NCI-H2196 treated with DMSO at 0.1 percent for 48 hours (cell line): ENCODE results near the gene NEURL2.
A peak's percentile ranks its signal among the peaks of the same experiment; 100 is the strongest.
"Not testable (repeated sequence)": the region's sequence is repeated elsewhere in the genome, so short reads cannot be mapped to it uniquely, and the experiment has no call there.

Experiments used
- DNase-seq: peaks from one replicate; lab custom pipeline; 2025; ENCODE audit not compliant: unreplicated experiment; lab: John Stamatoyannopoulos, UW

Gene NEURL2

DNA sequence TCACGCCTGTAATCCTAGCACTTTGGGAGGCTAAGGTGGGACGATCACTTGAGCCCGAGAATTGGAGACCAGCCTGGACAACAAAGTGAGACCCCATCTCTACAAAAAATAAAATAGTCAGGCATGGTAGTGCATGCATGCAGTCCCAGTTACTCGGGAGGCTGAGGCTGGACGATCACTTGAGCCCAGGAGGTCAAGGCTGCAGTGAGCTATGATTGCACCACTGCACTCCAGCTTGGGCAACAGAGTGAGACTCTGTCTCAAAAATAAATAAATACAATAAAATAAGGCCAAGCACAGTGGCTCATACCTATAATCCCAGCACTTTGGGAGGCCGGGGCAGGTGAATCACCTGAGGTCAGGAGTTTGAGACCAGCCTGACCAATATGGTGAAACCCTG is 10.3 kb upstream of the NEURL2 start:
- DNase-seq = not testable (repeated sequence)

DNA sequence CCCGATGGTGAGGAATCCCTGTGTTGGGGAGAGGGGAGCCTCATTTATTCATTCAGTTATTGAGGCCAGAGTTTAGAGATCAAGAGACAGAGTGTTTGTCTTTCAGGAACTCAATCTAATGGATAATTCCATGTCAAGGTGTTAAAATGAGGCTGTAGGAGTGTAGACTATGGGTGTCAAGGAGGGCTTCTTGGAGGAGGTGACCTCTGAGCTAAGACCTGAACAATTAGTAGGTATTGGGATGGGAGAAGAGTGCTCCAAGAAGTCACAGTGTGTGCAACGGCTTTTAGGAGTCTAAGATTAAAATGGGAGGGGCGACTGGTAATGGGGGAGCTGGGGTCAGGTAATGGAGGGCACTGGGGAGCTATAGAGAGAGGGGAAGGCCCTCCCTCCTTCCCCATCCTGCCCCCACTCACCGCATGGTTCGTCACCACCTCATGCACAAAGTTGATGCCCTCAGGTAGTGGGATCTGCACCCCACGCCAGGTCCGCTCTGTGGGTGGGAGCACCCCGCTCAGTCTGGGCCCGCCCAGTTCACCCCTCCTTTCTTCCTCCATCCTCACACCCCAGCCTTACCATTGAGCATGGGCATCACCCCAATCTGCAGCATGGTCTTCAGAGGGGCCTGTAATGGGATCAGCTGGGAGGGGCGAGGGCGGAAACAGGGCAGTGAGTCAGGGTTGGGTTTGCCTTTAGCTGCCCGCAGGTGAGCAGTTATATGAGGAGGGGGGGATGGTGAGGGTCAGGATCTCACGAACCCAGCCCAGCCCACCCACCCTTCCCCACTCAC is 8.2 kb upstream of the NEURL2 start:
- DNase-seq = no peak

DNA sequence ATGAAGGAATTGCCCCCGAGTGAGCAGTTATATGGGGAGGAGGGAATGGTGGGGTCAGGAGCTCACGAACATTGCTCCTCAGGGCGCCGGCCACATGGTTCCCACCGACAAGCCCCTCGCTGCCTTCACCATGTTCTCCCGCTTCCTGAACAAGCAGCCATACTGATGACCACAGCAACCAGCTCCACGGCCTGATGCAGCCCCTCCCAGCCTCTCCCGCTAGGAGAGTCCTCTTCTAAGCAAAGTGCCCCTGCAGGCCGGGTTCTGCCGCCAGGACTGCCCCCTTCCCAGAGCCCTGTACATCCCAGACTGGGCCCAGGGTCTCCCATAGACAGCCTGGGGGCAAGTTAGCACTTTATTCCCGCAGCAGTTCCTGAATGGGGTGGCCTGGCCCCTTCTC is 7.3 kb upstream of the NEURL2 start:
- DNase-seq = no peak

DNA sequence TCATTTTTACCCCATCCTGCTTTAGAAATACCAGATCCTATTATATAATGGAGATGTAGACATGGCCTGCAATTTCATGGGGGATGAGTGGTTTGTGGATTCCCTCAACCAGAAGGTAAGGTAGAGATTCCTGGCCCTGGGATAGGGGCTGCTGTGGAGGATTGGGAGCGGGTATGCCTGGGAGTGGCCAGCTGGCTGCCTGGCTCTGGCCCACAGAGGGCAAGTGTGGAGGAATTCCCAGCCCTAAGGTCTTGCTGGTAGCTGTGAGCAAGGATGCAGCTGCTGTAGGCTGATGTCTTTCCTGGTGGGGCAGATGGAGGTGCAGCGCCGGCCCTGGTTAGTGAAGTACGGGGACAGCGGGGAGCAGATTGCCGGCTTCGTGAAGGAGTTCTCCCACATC is 6.7 kb upstream of the NEURL2 start:
- DNase-seq = no peak

DNA sequence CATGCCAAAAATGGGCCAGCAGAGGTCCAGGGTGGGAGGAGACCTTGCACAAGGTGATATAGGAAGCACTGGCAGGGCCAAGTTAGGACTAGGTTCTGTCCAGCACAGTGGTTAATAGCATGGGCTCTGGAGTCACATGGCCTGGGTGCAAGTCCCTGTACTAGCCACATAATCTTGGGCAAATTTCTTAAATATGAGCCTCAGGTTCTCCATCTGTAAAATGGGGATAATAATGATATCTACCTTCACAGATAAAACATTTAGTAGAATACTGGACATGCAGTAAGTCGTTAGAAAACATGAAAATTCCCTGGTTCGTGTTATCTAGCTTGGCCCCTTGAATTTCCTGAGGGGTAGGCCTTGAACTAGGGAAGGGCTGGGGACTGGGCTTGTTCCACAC is 6.3 kb upstream of the NEURL2 start:
- no peak for DNase-seq

DNA sequence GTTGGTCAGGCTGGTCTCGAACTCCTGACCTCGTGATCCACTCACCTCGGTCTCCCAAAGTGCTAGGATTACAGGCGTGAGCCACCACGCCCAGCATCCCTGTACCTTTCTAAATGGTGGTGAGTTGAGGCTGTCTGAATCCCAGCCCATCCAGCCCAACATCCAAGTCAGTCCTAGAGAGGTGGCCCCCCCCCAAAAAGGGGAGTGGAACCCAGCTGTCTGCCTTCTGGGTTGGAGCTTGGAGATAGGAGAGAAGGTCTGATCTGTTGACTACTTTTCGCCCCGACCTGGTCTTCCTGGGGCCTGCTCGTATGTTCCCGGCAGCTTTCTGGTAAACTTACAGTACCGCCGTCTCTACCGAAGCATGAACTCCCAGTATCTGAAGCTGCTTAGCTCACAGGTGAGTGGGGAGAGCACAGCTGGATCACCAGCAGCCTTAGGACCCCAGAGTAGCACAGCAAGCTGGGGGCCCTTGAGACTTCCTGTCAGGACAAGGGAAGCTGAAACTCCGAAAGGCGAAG is 5.7 kb upstream of the NEURL2 start:
- no peak for DNase-seq

DNA sequence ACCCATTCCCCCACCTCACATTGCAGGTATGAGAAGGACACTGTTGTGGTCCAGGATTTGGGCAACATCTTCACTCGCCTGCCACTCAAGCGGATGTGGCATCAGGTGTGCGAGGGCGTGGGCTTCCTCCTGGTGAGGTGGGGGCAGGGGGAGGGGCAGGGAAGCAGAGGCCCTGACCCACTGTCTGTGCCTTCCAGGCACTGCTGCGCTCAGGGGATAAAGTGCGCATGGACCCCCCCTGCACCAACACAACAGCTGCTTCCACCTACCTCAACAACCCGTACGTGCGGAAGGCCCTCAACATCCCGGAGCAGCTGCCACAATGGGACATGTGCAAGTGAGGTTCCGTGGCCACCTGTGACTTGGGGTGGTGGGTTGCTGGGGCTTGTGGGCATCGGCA is 3.8 kb upstream of the NEURL2 start:
- DNase-seq = no peak

DNA sequence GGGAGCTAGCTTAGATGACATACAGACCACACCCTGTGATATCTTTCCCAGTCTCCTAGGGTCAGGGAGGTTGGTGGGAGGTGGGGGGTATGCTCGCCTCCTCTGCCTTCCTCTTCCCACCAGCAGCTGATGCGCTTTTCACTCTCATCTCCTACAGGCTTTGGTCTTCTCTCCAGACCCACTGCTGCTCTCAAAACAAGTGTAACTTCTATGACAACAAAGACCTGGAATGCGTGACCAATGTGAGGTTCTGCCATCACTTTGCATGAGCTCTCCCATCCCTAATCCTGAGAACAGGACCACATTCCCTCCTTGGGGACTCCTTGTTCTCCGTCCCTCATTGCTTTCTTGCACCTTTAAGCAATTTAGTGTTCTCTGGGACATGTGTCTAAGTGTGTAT is 2.8 kb upstream of the NEURL2 start:
- no peak for DNase-seq

DNA sequence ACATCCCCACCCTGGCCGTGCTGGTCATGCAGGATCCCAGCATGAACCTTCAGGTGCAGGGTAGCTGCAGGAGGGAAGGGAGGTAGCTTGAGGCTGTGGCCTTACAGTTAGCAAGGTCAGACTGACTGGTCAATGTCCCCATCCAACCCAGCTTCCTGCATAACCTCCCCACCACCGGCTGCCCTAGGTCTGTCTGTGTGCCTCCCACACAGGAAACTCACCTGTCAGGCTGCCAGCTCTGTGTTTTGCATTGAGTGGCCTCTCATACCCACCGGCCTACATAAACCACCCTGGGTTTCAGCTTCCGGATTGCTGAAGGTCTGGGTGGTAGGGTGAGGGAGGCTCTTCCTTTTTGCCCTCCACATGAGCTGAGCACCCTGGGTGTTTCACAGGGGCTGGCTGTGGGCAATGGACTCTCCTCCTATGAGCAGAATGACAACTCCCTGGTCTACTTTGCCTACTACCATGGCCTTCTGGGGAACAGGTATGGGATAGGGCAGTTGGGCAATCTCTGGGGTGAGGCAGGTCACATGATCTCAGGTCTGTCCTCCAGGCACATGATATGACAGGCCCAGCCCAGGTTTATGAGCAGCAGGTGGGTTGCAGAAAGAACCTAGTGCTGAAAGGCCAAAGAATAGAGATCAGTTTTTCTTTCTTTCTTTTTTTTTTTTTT is 2.0 kb upstream of the NEURL2 start:
- DNase-seq = no peak

DNA sequence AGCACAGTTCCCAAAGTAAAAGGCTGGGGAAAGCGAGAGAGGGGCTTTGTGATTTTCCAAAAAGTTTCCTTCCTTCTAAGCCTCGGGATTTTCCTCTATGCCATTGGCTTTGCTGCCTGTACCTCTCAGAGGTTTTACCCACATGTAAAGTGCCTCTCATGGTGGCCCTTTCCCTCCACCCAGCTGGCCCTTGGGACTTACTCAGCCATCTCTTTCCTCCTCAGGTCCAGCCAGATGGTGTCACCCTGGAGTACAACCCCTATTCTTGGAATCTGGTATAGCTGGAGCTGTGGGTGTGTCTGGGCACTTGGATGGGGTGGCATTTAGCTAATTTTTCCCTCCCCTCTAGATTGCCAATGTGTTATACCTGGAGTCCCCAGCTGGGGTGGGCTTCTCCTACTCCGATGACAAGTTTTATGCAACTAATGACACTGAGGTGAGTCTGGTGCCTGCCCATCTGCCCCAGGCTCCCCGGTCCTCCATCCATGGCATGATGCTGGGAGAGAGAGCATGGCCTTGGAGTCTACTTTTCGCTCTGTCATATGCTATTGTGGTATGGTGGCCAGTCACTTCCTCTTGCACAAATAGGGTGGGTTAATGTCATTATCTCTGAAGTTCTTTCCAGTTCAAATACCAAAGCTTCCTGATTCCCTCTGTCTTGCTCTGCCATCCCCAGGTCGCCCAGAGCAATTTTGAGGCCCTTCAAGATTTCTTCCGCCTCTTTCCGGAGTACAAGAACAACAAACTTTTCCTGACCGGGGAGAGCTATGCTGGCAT is 1.2 kb upstream of the NEURL2 start:
- no peak for DNase-seq

DNA sequence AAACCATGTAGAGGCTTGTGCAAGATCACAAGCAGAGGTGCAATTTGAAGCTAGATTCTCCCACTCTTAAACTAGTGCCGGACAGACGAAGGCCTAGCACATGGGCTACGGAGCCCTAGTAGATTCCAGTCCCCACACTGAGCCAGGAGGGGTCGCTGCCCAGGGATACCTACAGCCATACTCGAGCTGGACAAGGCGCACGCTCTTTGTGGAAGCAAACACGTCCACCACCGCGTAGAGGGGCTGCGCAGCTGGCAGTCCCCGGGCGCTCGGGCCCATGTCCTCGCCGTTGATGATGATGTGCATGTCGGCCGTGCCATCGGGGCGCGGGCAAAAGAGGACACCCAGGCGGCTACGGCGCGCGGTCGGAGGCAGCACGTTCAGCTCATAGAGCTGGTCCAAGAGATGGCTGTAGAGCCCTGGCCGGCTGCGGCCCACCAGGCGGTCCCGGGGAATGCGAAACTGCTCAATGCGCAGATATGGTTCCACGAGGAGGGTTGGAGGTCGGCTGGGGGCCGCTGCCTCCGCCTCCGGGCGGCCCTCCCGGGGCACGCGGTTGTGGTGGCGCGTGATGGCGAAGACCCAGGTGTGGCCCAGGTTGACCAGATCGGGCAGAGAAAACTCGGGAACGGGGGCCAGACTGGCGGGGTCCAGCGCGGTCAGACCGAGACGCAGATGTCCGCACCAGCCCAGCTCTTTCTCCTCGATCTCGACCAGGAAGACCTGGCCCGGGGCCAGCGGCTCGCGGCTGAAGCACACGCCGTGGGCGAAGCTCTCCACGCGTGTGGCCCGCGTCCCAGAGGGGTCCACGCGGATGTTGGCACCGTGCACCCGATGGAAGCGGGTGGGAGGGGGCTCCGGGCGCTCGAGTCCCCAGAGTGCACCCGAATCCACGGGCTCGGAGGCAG is 677 bp downstream of the NEURL2 start:
- DNase-seq = peak; percentile 34

DNA sequence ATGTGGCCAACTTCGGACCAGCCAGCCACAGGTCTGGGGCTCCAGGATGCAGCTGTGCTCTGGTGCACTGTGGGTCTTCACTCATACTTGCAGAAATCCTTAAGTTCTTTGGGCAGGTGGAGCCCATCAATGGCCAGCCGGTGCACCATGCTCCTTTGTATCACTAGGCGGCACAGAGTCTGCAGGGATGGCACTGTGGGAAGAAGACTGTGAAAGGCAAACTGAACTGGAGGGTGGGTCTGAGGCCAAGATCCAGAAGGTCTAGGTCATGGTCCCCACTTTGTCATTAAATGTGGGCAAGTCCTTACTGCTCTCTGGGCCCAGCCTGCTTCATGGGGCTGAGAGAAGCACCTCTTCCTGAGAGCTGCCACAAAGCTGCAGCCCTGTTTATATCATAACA is 2.3 kb downstream of the NEURL2 start:
- DNase-seq = no peak

DNA sequence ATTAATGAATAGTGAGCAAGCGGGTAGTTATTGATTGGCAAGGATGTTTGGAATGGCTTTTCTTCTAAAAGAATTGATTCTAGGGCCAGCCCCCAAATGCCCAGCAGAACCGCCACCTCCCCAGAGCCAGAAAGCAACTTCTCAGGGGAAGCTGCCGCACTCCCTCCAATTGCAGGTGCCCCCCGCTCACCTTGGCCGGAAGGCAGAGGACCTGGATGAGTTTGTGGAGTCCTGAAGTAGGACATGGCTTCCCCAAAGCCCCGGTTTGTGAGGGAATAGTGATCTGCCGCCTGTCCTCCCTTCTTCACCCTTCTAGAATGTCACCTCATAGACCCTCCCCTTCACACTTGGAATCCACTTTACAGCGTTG is 3.7 kb downstream of the NEURL2 start, which contains the start of gene SPATA25:
TSS of gene SPATA25 (minus strand) at position 277 of the 370 bp plus-strand sequence. CDS start at position 245, 32 bp downstream.
- no peak for DNase-seq

DNA sequence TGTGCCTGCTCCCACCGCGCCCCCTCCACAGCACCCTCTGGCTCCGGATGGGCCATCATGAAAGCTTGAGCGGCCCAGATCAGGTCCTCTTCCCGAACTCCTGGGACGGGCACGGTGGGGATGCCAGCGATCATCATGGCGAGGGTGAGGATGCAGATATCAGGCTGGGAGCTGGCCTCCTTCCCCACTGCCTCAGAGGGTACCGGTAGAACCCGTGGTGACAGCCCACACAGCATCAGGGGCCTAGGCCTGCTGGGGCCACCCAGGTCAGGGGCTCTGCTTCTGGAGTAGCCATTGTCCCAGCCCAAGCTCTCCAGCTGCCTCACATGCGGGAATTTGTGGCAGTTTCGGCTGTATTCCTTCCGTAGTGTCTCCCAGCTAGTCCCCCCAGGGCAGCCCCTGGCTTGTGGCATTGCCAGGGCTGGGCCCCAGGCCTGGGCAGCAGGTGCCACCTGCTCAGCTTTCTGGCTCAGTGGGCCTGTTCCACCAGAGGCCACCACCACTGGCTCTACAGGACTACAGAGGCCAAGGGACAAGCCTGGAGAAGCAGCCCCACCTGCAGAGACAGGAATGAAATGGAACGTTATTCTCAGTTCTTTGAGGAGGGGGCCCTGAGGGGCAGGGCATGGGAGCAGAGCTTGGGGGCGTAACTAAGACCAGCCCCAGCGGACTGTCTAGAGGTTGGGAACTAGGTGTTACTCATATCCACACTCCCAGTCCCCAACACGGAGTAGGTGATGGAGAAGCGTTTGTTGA is 4.2 kb downstream of the NEURL2 start:
- no peak for DNase-seq

DNA sequence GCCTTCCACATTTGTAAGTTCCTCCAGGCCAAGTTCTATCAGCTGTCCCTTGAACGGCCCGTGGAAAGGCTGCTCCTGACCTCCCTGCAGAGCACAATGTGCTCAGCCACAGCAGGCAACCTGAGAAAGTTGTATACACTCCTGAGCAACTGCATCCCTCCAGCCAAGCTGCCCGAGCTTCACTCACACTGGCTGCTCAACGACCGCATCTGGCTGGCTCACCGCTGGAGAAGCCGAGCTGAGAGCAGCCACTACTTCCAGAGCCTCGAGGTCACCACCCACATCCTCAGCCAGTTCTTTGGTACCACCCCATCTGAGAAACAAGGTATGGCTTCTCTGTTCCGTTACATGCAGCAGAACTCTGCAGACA is 7.9 kb downstream of the NEURL2 start:
- no peak for DNase-seq

DNA sequence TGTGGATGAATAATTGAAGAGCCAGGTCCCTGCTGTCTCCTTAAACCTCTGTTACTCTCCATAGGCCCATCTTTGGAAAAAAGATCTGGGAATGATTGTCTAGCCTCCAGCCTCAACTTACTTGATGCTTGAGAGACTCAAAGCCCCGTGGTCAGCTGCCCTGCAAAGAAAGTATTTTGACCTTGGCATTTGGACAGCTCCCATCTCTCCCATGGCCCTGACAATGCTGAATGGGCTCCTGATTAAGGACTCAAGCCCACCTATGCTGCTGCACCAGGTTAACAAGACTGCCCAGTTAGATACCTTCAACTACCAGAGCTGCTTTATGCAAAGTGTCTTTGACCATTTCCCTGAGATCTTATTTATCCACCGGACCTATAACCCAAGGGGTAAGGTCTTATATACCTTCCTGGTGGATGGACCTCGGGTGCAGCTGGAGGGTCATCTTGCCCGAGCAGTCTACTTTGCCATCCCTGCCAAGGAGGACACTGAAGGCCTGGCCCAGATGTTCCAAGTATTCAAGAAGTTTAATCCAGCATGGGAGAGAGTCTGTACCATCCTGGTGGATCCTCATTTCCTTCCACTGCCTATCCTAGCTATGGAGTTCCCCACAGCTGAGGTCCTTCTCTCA is 8.4 kb downstream of the NEURL2 start:
- no peak for DNase-seq

DNA sequence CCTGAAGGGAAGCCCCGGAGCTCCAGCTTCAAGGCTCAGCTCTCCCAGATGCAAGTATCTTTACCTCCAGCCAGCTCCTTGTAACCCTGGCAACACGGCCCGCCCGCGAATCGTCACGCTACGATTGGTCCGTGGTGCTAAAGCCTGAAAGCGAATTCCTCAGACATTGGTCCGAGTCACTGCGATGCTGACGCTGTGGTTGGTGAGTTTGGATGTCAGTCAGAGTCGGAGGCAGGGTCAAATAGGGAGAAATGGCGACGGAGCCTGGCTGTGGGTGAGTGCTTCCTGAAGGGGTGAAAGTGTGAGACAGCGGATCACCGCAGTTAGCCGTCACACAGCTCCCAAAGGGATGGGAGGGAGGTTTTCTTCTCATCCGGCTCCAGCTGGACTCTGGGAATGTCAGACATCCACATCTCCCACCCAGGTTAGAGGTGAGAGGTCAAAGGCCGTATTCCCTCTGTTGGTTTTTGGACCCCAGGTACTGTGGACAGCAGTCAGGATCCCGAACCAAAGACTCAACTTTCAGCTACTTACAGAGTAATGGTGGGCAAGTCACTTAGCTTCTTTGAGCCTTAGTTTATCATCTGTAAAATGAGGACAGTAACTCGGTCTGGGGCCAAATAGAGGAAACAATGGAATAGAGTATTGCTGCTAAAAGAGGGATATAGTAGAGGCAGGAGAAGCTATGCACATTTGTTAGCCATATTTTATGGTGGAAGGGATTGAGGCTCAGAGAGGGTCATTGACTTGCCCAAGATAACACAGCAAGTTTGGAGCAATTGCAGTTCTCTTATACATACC is 9.8 kb downstream of the NEURL2 start, which contains the start of gene ZSWIM1:
TSS of gene ZSWIM1 (plus strand) at position 240 of the 801 bp plus-strand sequence. CDS start 1,366 bp downstream, outside the sequence.
- peak; percentile 95 for DNase-seq

DNA sequence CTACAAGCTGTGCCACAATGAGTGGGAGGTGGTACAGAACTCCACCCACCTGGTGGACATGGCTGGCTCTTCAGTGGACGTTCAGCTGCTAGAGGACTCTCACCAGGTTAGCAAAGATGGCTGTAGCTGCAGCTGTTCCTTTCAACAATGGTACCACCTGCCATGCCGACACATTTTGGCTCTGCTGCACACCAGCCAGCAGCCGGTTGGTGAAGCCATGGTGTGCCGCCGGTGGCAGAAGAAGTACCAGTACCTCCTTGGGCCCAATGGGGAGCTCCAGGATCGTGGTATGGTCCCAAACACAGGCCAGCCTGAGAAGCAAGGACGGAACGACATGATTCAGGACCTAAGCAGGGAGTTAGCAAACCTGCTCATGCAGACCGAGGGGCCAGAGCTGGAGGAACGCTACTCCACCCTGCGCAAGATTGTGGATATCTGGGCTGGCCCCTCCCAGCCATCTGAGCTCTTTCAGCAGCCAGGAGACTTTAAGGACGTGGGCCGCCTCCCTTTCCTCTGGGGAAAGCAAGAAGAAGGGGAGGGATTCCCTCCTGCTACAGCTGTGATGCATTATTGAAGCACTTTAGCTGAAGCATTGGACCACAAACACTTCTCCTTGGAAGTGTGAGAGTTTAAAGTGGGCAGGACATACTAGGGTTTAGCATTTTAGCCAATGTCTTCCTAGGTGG is 12.8 kb downstream of the NEURL2 start:
- no peak for DNase-seq
